ENCODE data around the gene CNOT6.

GRCh38 chr5:180580681-180581080 lies 86.5 kb downstream of the CNOT6 start:
- no peak for TF ChIP-seq CTCF (IDR thresholded peaks at IDR 0.05)
- no peak for TF ChIP-seq ZFX (IDR thresholded peaks at IDR 0.05; ENCODE audit: borderline replicate concordance)
